Astrocyte of the cerebellum (primary cell): Measurements from ENCODE around the gene OSTF1.

ENCODE experiments used
- DNase-seq: peaks from one replicate; pipeline ENCODE4 v3.0.0-alpha.2; 2011; ENCODE audit warnings: low read depth
- H3K4me3 ChIP-seq: 2 replicates; pipeline ENCODE4 v1.5.1; 2011; ENCODE audit warnings: mild to moderate bottlenecking, low read depth, low read length, moderate library complexity
- CTCF ChIP-seq: IDR thresholded peaks from 2 replicates; pipeline ENCODE4 v1.5.1; 2012; ENCODE audit warnings: low read length, low read depth, moderate library complexity, mild to moderate bottlenecking; ENCODE audit errors: missing control alignments
- in situ Hi-C: cut with HindIII; loops from 2 replicates; pipeline ENCODE4 v1.10.0; 2017; ENCODE audit warnings: low sequenced_read_pairs

OSTF1 gene

DNA sequence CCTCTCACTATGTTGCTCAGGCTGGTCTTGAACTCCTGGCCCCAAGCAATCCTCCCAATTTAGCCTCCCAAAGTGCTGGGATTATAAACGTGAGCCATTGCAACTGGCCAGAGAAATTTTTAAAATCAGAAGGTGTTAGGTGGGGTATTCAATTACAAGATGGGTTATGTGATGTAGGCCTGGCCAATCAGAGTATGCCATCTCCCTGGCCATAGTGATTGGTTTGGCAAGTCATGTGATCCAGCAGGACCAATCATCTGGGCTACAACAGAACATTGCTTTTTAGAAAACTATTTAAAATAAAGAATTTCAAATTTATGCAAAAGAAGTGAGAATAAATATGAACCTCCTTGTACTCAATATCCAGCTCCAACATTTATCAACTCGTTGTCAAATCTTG, 22.8 kb upstream of the OSTF1 start:
- no peak for TF ChIP-seq CTCF
- in situ Hi-C loops, result loop anchor here (25.0 kb wide), 1 partner anchor 253 kb away; no protein-coding TSS in a partner anchor
- H3K4me3 ChIP-seq, result no peak overlapping the region
- no peak for DNase-seq

DNA sequence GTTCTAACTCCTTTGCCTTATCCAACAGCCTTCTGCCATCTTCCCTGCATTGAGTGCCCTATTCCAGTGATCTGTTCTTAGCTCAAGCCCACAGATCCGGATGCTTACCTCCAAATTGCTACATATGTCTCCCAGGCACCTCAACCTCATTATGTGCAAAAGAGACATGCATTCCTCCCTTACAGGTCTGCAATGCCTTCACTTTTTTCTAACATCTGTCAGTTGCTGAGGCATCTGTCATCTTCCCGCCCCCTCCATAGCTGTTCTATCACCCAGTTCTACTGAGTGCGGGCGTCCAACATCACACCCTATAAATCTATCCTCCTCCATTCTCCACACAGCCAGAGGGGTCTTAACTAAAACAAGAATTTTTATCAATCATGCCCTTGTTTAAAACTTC, 20.4 kb upstream of the OSTF1 start:
- no peak for DNase-seq
- in situ Hi-C loops, result loop anchor here (25.0 kb wide), 1 partner anchor 256 kb away; no protein-coding TSS in a partner anchor
- no peak for TF ChIP-seq CTCF
- H3K4me3 ChIP-seq, result no peak overlapping the region

- TF ChIP-seq CTCF, result no peak
- no peak for DNase-seq
- in situ Hi-C loops, result loop anchor here (25.0 kb wide), 1 partner anchor 257 kb away; no protein-coding TSS in a partner anchor
- no peak overlapping the region for H3K4me3 ChIP-seq
These were observed 19.1 kb upstream of the OSTF1 start for GRCh38 chr9:75069171-75069570.

DNA sequence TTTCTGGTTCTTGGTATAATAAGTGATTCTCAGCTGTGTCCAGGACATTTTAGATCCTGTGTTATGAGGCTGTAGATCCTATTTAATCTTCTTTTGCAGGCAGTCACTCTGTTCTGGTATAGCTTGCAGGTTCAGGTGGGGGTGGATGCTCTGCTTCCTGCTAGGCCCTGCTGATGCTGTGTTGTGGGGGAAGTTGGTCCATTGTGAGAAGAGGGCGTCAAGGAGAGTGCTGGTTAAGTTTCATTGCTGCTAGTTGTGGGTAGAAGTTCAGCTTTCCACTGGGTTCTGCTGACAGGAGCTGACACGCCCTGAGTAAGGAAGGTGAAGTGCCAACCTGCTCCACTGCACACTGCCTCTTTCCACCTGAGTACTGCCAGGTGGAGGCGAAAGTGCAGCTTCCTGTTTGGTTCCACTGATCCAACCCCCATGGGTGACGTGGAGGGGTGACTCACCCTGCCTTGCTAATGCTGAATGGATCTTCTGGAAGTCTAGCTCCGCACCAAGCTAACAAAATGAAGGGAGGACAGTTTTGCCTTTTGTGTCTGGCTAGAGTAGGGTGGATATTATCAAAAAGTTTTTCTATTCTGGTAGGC, 16.7 kb upstream of the OSTF1 start:
- DNase-seq, result no peak
- no peak for TF ChIP-seq CTCF
- in situ Hi-C loops, result loop anchor here (25.0 kb wide), 1 partner anchor 259 kb away; no protein-coding TSS in a partner anchor
- H3K4me3 ChIP-seq, result no peak overlapping the region

GRCh38 chr9:75072895-75073294, 15.4 kb upstream of the OSTF1 start:
- in situ Hi-C loops, result loop anchor here (25.0 kb wide), 1 partner anchor 261 kb away; no protein-coding TSS in a partner anchor
- no peak for TF ChIP-seq CTCF
- no peak for DNase-seq
- H3K4me3 ChIP-seq, result no peak overlapping the region

GRCh38 chr9:75081632-75082031, 6.7 kb upstream of the OSTF1 start:
- in situ Hi-C loops, result no loop called here
- TF ChIP-seq CTCF, result no peak

More at GRCh38 chr9:75081632-75082031, 6.7 kb upstream of the OSTF1 start:
- H3K4me3 ChIP-seq, result no peak overlapping the region
- no peak for DNase-seq
